GM12892 (cell line): Measurements from ENCODE around the gene ITPKB.
"Not testable (repeated sequence)": the region's sequence is repeated elsewhere in the genome, so short reads cannot be mapped to it uniquely, and the experiment has no call there.

ENCODE experiments used
- DNase-seq: peaks from one replicate; pipeline ENCODE4 v3.0.0; 2011; ENCODE audit not compliant: insufficient read length
- FAIRE-seq: peaks from 2 replicates; lab custom pipeline; 2011; peaks lifted over from hg19 to GRCh38; lab: Jason Lieb, UNC
- POLR2A ChIP-seq: IDR thresholded peaks from 2 replicates; pipeline ENCODE4 v1.6.1; 2011; ENCODE audit warnings: low read depth, low read length, control low read depth
- POLR2AphosphoS5 ChIP-seq: IDR thresholded peaks from 2 replicates; pipeline ENCODE4 v1.6.1; 2011; ENCODE audit warnings: low read depth, low read length, control low read depth
- TAF1 ChIP-seq: IDR thresholded peaks from 2 replicates; pipeline ENCODE4 v1.6.1; 2011; ENCODE audit warnings: low read depth, mild to moderate bottlenecking, control low read depth, low read length, borderline replicate concordance

ITPKB gene

DNA sequence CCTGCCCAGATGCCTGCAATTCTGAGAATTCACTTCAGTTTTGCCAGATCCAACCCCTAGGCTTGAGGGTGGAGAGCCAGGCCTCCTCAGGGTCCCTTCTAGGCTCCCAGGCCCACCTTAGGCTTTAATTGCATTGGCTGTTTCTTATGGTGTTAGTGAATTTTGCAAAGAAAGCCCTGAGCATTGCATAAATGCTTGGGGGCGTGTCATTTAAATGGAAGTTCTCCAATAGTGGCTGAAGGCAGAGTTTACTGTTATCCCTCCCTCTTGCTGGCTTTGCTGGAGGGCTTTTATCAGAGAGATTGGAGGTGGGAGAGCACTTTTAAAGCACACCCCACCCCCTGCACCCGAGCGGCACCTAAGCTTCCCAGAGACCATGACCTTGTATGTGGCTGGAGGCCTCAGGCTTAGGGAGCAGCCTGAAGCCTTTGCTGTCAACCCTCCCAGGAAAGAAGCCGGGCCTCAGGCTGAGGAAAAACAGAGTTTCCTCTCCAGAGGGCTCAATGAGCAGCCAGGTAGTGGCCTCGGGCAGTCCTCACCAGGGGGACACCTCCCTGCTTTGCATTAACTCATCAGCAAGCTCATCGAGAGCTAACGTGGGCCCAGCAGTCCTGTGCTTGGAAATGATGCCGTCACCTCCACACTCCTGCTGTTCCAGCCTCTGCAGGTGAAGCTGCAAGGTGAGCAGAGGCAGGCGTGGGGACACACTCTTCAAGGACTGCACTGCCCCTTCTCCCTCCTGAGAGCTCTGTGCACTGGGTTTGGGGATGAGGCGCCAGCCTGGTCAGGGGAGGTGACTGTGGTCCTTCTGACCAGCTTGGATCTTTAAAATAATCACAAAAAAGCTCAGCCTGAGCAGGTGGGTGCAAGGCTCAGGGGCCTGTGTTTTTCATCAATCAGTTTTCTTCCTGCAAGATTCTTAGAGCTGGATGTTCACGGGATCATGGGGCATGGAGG is 132.5 kb downstream of the ITPKB start:
- TF ChIP-seq POLR2AphosphoS5 (no peak), TAF1 (no peak), POLR2A (no peak)
- DNase-seq, result no peak
- no peak for FAIRE-seq

DNA sequence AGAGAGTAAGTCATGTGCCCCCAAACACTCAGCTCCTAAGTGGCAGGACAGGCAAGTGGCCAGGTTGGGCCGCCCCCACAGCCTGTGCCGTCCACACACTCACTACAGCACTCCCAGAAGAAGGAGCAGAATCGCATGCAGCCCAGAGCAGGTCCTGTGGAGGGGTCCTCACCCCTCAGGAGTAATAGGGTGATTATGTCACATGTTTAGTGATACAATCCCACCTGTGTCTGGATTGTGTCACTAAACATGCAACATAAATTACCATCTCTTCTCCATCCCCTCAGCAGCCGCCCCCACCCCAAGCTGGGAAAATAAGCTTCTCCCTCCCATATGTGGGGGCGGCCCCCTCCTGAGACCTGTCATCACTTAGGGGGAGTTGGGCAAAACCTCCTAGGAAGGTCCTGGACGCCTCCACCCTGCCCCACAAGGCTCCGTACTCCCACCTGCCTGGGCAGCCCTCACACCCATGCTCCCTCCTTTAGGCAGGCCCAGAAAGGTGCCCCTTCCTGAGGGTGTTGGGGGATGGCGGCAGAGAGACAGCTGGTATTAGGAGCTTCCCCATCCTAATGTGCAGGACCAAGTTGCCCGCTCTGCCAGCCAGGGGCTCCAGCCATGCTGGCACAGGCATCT is 133.6 kb downstream of the ITPKB start:
- FAIRE-seq (no peak), DNase-seq (no peak)
- TF ChIP-seq TAF1 (no peak), POLR2A (no peak), POLR2AphosphoS5 (no peak)

DNA sequence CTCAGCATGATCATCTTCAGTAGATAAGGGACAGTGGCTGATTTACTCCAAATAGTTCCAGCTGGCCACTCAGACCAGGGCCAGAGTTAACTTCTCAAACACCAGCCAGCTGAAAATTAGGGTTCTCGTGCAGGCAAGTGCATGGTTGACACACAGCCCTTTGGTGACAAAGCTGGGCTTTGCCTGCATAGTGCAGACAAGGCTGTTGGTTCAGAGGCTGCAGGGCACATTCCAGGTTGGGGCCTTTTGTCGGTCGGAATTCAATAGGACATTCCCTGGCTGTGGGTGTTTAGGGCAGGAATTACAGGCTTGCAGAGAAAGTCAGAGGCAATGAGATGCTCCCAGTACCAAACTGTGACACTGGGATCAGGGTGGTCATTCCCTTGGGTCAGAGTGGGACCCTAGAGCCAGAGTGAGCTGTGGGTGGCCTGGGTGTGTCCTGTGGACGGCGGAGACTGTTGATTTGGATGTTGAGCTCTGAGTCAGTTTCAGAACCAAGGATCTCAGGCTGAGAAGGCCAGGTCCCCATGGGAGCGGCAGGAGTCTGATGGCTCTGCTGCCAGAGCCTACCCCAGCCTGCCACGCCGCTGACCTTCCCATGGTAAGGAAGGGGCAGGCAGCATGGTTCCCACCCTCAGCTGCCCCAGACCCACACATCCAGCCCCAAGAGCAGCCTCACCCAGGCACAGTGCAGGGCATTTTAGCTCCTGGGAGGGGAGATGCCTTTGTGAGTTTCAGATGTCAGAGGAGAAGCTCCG is 134.3 kb downstream of the ITPKB start:
- DNase-seq (no peak), FAIRE-seq (no peak)
- TF ChIP-seq TAF1, result no peak
- no peak for TF ChIP-seq POLR2A
- no peak for TF ChIP-seq POLR2AphosphoS5

DNA sequence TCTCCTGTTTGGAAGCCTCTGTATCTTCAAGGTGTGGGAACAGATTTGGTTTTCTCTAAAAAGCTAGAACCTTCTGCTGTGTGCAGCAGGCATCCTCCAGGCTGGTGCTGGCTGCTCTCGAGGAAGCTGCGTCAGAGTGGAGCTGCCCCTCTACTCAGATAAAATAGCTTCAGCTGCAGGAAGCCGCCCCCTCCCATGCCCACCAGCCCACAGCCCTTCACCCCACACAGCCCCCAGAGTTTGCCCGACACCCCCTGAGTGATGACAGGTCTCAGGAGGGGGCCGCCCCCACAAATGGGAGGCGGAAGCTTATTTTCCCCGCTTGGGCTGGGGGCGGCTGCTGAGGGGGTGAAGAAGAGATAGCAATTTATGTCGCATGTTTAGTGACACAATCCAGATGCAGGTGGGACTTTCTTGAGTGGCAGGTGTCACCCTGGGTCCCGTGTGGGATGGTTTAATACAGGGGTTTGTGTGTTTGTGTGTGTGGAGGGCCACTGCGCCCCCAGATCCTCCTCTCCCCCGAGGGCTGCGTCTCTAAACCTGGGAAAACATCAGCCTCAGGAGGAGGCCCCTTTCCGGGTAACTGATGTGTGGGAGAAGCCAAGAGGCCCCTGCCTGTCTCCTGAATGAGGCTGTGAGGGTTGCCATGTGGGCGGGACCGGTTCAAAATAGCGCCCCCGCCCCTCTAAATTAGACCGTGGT is 135.1 kb downstream of the ITPKB start:
- FAIRE-seq (no peak), DNase-seq (no peak)
- no peak for TF ChIP-seq POLR2AphosphoS5
- no peak for TF ChIP-seq POLR2A
- TF ChIP-seq TAF1, result no peak

DNA sequence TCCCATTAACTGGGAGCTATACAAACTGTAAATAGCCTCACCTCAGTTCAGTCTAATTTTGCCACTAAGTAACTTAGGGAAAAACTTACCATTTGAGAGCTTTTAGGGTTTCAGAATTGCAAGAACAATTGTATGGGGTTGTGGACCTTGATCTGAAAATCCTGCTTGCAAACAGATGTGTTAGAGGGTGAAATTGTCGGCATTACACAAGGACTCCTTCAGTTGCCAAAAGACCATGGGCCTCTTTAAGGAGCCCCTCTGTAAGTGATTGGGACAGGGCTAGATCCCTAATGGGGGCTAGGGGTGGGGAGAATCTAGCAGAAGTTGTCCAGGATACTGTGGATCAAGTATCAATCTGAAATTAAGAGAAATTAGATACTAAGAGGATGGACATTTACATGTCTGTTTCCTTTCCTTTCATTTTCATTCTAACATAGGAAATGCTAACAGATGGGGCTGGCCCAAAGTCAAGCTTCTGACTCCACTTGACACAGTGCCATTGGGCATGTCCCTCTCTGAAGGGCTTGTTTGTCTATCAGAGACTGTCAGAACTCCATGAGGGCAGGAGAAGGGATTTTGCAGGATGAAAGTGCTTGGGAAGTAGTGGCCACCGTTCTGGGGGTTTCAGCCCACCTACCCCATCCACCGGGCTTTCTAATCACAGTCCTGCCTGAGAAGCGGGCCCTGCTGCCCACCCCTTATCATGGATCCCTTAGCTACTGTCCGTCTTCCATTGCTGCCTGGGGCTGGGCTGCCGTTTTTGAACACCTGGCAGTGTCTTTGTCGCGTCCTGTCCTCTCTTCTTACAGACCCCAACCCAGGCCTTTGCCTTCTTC is 135.8 kb downstream of the ITPKB start:
- TF ChIP-seq TAF1 (no peak), POLR2AphosphoS5 (no peak), POLR2A (no peak)
- DNase-seq (no peak), FAIRE-seq (no peak)

DNA sequence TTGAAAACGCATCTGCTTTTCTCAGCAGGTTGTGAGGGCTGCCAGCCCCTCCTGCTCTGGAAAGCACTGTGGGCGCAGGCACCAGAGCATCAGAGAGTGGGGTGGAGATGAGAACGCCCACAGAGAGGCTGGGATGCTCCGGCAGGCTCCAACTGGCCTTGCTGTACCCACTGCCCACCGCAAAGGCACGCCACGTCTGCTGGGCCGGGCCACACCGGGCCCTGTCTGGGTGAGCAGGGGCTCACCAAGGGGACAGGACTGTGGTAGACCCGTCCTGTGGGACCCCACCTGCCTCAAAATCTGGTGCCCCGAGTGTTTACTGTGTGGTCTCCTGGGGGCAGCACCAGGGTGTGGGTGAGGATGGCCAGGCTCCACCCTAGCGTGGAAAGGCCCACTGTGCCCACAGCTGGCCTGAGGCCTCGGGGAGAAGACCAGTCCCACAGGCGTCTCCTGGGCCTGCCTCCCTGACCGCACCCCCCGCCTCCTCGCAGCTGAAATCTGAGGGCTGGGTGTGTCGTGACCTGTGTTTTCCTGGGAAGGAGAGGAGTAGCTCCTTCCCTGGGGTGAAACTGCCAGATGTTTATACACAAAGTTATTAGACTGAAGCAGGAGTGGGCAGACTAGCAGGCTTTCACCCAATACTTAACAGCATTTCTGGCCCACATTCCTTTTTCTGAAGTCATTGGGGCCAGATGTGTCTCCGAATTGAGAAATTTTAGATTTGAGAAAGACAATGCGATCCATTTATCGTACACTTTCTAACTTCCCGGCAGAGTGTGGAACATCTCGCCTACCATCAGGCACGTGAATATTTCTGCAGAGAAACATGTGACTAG is 136.7 kb downstream of the ITPKB start:
- DNase-seq (no peak), FAIRE-seq (no peak)
- TF ChIP-seq POLR2A (no peak), POLR2AphosphoS5 (no peak), TAF1 (no peak)

DNA sequence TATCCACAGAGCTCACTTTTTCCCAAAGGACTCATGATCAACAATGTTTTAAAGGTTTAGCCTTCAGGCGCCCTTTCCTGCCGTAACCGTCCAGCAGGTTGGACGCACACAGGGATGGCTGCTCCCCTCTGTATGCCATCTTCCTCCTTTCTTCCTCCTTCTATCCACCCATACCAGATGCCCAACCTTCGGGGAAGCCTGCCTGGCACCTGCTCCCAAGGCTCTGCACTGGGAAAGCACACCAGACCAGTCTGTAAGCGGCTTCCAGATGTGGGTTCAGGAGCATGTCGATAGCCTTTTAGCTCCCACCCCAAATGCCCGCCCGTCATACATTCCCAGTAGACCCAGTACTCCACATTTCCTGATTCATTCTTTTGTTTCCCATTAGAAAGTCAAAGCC is 137.6 kb downstream of the ITPKB start:
- FAIRE-seq (no peak), DNase-seq (no peak)
- TF ChIP-seq TAF1, result no peak
- no peak for TF ChIP-seq POLR2A
- TF ChIP-seq POLR2AphosphoS5, result no peak

DNA sequence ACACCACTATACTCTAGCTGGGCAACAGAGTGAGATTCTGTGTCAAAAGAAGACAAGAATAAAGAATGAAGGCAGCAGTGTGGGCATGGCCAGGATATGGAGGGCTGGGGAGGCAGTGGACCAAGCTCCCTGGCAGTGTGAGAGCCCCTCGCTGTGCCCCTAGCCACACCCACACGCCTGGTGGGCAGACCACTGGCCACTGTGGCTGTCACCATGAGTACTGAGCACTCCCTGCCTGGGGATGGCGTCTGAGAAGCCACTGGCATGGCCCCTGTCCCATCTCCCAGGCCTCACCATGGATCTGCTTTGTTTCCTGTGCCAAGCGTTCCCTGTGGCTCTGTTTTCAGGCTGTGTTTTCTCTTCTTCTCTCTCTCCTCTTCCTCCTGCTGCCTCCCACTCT is 138.8 kb downstream of the ITPKB start:
- FAIRE-seq, result no peak
- no peak for TF ChIP-seq POLR2AphosphoS5
- TF ChIP-seq POLR2A, result no peak

DNA sequence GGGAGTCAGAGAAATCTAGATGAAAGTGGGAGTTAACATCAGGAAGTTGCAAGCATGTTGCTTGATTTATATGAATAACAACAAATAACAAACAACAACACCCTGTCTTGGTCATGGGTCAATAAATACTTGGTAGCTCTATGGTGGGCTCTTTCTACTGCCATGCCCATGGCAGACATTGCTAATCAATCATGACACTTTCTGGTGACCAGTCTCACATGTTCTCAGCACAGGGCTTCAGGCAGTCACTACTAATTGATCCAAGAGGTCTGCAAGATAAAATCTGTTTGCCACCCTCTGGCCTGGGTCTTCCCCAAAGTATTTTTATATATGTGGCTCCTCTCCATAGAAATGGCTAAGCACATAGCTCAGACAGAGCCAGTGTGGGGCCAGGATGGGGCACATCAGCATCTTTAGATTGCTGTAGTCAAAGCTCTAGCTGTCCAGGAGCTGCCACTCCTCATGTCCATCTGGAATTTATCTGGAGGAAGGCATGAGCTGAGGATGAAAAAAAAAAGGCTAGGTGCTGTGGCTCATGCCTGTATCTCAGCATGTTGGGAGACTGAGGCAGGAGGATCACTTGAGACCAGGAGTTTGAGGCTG is 139.3 kb downstream of the ITPKB start:
- TF ChIP-seq POLR2A (no peak), TAF1 (no peak)
- FAIRE-seq (no peak), DNase-seq (no peak)

More for the DNA sequence above, 138.8 kb downstream of the ITPKB start:
- no peak for DNase-seq

DNA sequence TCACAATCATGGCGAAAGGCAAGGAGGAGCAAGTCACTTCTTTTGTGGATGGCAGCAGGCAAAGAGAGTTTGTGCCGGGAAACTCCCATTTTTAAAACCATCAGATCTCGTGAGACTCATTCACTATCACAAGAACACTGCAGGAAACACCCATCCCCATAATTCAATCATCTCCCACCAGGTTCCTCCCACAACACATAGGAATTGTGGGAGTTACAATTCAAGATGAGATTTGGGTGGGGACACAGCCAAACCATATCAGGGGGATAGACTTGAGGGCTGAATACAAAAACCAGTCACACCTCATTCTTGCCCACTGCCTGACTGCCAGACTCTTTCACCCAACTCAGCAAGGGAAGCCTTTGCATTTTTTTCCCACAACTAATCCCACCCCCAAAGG is 140.1 kb downstream of the ITPKB start:
- FAIRE-seq, DNase-seq: not testable (repeated sequence)
